ENCODE results near the gene NPVF.

Gene NPVF

DNA sequence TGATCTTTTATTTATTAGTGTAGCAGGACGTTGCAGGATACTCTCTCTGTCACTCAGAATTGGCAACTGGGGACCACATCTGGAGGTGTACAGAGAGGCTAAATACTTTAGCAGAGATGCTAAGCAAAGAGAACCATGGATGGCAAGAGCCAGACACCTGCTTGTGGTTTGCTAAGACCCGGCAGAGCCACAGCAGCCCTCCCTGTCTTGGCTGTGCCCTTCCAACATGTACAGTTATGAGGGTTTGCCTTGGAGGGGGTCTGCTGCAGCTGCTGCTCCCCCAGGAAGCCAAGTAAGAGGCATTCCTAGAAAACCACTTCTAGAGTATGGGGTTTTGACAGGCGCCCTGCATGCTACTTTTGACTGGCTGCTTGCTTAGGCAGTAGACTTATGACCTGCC, 5.1 kb downstream of the NPVF start:
- no peak for FAIRE-seq

DNA sequence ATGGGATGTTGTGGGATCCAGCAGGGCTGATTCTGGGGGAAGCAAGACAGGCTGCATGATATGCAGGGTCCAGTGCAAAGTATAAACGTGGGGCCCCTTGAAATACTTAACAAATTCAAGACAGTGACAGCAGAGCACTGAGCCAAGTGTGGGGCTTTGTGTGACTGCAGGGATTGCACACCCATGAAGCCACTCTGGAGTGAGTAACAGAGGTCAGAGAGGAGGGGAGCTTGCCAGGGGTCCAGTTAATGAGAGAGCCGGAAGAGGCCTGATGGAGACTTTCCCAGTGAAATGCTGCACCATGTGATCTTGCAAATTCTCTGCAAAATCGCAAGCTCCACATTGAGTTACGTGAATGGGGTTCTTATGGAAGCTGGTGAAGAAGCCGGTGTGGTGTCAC, 5.6 kb downstream of the NPVF start:
- FAIRE-seq, result no peak

DNA sequence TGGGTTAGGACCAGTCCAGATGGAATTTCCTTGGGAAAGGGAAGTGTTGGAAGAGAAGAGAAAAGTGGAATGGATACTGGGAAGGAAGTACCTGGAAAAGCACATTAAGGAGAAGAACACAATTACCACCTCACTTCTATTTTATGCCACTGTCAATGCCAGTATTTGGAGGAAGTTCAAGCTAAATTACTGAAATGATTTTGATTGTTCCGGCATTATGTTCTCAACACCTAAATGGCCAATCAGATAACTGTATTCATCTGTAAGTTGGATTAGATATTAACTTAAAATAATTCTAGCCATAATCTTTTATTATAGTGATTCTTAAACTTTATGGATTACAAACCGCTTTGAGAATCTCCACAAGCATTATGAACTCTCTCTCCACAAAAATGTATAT, 7.3 kb downstream of the NPVF start:
- FAIRE-seq, result peak; percentile 89

DNA sequence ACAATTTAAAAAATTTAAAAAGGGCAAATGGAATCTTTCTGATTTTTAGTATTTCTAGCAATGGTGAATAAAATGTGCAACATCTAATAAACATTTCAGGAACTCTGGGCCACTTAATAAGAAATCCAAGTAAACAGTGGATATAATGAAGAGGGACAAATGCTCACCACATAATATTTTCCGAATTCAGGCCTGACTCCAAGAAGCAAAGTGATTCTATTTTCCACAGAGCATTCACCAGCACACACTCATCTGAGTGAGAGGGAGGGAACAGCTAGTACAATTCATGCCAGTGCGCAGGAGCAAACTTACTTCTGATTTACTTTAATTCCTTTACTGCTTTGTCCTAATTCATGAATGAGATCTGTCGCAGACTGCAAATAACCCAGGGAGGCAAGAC, 10.1 kb downstream of the NPVF start:
- no peak for FAIRE-seq

DNA sequence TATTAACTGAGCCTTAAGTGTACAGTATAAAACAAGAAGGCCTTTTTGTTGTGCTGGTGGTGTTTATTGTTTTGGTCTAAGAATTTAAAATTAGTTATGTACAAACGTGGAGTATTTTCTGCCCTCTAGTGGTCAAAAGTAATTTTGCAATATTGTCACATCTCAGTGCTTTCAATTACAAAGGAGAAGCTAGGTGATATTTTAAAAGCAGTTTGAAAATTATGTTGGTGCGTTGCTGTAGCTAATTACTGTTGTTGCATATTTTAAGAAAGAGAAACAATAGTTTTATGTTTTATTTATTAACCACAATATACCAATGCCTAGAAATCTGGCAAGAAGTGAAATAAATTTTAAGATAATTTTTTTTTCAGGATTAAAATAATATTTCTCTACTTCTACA, 11.4 kb downstream of the NPVF start:
- FAIRE-seq, result peak; percentile 90

DNA sequence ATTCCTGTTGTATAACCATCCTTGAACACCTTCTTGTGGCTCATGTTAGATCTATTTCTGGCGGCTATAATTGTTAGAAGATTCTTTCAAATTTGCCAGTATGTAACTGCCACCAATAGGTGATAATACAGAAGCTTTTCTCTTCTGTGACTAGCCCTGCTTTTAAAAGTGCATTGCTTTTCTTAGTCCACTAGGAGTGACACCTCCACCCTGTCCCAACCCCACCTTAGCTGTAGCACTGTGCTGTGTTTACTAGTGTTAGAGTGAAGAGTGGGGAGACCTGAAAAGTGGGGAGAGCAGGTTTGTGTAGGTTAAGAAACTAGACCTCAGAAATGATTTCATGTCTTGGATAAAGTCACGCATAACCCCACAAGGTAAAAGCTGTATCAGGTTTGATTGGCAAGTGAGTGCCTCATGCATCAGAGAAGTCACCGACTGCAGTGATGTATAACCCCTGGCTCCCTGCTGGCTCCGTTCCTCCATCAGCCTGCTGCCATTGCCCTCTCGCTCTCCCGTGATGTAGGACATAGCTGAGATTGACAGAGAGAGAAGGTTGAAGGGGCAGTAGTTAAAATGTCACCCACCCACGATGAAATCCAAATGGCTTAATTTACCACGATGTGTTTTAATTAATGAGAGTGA, 12.5 kb downstream of the NPVF start:
- FAIRE-seq, result no peak

DNA sequence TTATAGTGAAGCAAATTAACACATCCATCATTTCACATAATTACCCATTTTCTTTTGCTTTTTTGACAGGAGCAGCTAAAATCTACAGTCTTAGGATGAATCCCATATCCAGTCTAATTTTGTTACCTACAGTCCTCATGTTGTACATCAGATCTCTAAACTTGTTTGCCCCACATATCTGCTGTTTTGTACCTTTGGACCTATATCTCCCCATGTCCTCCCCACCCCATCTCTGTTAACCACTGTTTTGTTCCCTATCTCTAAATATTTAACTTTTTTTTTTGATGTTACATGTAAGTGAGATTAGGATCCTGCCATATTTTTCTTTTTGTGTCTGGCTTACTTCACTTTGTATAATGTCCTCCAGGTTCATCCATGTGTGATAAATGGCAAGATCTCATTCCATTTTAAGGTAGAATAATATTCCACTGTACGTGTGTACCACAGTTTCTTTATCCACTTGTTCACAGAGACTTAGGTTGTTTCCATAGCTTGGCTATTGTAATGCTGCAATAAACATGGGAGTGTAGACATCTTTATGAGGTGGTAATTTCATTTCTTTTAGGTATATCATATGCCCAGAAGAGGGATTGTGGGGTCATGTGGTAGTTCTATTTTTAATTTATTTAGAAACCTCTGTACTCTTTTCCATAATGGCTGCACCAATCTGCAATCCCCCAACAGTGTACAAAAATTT, 19.6 kb downstream of the NPVF start:
- FAIRE-seq, result no peak

DNA sequence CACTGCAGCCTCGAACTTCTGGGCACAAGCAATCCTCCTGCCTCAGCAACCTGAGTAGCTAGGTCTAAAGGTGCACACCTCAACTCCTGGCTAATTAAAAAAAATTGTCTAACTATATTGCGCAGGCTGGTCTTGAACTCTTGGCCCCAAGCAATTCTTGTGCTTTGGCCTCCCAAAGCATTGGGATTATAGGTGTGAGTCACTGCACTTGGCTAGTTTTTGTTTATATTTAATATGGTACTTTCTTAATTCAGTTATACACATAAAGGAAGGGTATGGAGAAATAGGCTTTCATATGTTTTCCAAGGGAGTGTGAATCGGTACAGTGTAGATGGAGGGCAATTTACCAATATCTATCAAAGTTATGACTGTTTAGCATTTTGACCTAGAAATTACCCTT, 20.4 kb downstream of the NPVF start:
- peak; percentile 24 for FAIRE-seq

DNA sequence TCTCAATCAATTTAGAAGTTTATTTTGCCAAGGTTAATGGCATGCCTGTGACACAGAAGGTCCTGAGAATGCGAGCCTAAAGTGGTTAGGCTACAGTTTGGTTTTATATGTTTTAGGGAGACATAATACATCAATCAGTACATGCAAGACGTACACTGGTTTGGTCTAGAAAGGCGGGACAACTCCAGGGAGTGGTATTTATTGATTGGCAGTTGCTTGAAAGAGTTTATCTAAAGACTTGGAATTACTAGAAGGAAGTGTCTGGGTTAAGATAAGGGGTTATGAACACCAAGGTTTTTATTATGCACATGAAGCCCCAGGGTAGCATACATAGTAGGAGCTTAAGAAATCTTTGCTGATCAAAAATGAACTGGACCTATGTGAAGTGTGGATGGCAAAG, 21.5 kb downstream of the NPVF start:
- FAIRE-seq, result no peak

DNA sequence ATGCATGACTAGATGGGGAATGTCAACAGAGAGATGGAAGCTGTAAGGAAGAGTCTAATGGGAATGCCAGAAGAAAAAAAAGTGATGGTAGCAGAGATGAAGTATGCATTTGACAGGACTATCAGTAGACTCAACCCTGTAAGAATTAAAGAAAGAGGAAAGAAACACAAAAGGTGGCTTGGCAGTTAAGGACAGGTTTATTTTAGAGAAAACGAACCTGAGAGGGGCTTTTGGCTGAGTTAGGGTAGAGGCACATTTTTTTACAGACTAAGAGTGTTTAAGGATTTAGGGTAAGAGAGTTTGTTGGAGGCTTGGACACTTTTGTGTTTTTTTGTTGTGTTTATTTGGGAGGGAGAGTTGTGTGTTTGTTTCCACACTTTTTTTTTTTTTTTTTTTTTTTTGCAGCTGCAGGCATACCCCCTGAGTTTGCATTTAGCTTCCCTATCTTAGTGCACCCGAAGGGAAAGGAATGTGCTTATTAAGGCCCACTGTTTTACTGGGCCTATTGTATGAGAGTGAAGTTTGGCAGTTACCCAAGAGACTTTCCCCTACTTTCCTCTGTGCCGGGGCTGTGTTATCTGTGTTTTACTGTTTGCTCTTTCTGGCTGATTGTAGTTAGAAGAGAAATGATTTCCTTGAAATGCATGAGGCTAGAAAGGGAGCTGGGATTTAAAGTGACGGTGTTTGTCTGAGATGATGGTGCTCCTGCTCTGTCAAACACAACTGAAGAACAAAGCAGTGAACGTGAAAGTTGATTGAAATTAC, 32.0 kb downstream of the NPVF start:
- FAIRE-seq, result peak; percentile 91

DNA sequence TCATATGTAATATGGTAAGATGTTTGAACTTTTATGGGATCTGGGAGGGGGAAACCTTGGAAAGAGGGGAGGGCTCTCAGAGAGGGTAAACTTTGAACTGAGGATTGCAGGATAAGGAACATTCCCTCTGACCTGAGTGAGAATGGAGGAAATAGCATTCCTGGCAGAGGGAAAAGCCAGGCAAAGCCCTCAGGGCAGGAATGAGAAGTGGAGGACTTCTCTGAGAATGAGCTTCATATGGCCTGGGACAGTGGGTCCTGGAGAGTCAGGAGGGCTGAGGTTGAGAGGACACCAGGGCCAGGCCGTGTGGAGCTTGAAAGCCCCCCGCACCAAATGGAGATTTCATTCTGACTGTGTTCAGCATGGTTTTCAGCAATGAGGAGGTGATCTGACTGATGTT, 34.2 kb downstream of the NPVF start:
- FAIRE-seq, result no peak

DNA sequence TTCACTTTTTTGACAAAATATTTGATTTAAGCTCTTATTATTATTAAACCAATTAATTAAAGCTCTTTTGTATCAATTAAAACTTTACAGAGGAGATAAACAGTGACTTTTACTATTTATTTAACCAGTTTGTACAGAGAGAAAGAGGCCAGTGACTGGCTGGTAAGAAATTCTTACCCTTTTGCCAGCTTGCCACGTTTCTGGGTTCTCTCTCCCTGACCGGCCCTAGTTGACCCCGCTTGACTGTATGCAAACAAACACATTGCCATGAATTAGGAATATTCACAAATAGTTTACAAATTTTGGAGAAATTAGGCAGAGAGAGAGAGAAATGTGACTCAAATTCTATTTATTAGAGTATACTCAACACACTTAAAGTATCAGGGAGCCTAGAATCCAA, 36.2 kb downstream of the NPVF start:
- FAIRE-seq, result no peak

DNA sequence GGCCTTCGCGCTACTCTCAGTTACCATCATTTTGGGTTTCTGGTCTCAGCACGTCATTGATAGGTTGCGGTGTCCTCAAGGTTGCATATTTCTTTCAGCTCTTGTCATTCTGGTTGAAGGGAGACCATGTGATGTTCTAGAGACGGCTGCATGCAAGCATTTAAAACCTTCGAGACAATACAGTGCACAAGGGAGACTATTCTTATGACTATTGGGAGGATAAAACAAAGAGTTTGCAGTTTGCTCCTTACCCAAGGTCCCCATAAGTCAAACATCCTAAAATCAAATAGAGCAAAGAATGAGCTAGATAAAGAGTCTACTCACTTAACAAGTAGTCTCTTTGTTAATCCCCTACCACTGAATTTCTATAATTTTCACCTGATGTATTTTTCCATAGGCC, 39.1 kb downstream of the NPVF start:
- no peak for FAIRE-seq

DNA sequence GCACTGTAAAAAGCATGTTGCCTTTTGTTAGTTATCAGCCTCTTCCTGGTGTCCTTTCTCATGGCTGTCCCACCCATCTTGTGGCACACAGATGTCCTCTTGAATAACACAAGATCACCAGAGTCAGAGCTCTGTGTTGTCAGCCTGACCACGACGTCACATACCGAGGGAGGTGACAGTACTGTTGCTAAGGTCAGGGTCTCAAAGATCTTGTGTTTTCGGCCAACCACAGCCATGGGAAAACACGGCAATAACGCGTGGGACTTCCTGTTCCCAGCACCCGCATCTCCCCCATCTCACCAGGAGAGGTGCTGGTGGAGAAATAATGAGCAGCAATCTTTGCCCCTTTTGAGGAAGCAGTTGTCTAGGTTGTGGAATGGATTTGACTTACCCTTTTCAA, 40.4 kb downstream of the NPVF start:
- no peak for FAIRE-seq

DNA sequence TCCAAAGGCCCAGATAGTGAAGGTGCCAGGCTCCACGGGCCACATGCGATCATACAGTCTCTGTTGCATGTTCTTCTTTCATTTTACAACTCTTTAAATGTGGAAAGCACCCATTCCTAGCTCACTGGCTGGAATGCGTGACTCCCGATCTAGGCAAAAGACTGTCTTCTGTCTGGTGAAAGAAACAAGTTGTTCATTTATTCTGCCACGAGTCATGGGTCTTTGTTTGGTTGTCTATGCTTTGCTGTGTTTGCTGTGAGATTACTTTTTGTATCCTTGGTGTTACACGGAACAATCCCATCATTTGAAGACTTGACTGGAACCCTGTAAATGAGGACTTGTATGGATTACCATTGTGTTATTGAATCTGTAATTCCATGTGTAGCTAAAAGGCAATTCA, 41.9 kb downstream of the NPVF start:
- FAIRE-seq, result no peak

DNA sequence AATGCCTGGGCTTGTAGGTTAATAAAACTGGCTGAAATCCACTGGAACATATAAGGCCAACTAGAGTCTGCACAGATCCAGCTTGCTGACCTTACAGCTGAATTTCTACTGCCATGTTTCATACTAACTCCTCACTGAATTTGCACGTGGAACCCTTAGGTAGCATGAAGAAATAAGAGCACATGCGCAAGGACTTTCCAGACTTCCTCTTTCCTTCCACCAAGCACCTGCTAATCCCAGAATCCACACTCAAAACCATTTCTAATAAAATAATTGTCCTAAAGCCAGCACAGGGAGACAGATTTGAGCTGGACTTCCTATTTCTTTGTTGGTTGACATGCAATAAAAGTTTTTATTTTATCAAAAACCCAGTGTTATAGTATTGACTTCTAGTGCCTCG, 46.8 kb downstream of the NPVF start:
- FAIRE-seq, result no peak

DNA sequence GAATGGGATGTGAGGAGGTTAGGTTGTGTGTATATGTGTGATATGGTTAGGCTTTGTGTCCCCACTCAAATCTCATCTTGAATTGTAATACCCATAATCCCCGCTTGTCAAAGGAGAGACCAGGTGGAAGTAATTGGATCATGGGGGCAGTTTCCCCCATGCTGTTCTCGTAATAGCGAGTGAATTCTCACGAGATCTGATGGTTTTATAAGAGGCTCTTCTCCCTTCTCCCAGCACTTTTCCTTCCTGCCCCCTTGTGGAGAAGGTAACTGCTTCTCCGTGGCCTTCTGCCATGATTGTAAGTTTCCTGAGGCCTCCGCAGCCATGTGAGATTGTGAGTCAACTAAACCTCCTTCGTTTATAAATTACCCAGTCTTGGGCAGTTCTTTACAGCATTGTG, 47.3 kb downstream of the NPVF start:
- FAIRE-seq, result no peak

DNA sequence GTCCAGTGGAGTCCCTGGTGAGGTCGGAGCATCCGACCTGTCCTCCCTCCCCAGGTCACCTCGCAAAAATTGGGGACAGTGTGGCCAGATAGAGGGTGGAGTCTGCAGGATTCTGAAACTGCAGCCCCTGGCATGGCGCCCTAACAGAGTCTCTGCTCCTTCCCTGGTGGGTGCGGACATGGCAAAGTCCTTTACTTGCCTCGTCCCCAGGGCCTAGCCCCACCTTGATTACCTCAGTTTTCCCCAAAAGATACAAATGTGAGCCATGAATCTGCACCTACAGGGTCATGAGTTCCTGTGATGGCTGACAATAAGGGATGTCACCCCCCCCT, 47.7 kb downstream of the NPVF start:
- no peak for FAIRE-seq

DNA sequence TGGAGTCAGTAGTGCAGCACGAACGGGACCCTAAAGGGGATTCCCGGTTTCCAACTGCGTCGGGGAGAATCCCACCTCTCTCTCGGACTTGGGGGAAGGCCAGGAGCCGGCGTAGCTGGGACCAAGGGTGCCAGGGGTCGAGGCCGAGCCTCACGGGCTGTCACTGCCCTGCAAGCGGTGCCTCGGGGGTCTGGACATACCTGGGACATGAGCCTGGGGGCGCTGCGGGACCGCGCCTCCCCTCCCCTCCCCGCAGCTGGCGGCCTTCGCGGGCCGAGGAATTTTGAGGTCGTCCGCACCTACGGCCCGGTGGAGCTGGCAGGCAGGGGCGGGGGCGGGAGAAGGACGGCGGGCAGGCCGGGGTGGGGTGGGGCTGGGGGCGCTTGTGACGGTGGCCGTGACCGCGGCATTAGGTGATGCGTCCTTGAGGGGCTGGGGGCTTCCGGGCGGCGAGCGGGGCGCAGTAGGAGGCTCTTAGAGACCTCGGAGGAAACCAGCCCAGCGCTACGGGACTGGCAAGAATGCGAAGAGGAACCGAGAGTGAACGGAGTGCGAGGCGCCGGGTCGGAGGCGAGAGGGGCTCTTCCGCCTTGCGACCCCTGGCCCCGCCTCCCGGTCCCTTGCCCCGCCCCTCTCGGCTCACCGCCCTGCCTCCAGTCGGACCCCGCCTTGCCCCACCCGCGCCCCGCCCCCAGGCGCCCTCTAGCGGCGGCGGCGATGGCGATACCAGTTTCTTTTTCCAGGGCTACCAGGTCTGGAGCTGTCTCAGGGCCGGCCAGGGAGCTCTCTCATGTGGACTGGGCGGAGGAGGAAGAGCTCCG, 48.3 kb downstream of the NPVF start:
- no peak for FAIRE-seq

DNA sequence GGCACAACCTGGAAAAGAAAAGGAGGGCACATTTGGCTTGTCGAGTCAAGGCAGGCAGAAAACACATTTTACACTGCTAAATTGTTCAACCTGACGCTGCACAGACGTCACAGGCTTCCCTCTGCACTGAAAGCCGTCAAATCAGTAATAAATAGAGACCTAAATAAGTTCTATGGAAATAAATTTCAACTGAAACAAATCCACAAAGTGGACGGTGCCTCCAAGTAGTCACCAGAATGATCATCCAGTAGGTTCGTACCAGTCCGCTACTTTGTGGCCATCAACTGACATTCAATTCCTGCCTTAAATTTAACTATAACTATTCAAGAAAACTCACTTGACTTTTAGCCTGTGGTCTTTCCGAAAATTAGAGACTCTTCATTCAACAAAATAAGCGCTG, 49.0 kb downstream of the NPVF start:
- no peak for FAIRE-seq
